NCI-H2107 (cell line): ENCODE data around the gene ABCC4.
"Not testable (repeated sequence)": the region's sequence is repeated elsewhere in the genome, so short reads cannot be mapped to it uniquely, and the experiment has no call there.

ENCODE experiments used
- DNase-seq: peaks from one replicate; lab custom pipeline; 2025; lab: John Stamatoyannopoulos, UW

Gene ABCC4

DNA sequence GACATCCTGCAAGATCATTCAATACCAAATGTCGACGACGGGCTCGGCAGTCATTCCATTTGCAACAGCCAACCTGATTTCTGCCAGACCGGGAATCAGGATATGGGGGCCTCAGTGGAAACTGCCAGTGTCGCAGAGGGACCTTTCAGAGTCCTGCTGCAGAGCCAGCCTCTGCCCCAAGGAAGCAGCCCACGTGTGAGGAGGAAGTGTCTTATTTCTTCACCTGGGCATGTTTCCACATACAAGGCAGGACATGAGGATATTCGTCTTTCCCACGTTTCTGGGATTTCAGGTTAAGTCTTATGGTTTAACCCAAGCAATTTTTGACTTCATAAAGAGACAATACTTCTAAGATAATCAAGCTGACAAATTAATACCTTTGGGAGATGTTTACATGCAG, 69.9 kb downstream of the ABCC4 start:
- DNase-seq, result no peak

DNA sequence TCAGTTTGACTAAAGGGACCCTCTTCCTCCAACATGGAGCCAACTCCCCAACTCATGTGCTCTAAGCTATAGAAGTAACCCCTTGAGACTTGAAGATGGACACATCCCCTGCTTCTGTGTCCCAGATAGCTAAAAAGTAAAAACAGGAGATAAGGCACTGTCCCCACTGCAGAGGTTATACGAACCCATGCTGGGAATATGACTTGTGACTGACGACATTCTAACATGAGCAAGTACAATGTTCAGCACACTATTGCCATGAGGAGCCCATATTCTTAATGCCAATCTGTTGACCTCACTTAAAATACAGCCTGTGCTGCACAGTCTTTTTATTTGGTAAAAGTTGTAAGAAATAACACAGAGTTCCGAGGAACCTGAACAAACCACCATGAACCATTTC, 71.4 kb downstream of the ABCC4 start:
- no peak for DNase-seq

- DNase-seq, result no peak
Observed at GRCh38 chr13:95228130-95228529, 73.1 kb downstream of the ABCC4 start.

DNA sequence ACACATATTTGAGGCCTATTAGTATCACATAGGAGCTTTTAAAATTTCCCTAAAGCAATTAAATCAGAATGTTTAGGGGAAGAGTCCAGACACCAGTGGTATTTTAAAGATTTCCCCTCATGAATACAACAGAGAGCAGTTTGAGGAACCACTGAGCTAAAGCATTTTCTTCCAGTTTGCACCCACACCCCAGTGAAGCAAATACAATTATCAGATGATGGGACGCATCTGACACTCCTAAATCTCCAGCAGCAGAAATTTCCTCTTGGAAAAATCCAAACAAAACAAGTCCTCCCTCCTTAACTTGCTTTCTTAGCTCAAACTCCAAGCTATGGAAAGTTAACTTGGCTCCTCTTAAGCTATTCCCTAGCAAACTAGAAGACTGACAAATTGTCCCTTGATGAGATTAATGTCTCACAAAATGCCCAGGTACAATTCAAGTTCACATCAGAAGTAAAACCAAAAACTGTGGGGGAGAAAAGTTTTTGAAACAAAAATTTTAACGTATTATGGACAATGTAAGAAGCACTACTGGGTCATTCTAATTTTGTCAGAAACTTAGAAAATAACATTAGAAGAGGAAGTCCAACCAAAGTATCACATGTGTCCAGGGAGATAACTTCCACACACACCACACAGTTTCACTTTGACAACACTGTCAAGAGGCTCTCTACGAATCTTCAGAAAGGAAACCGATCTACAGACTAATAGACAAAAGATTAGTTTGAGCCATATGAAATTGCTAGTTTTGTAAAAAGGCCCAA, 74.1 kb downstream of the ABCC4 start:
- no peak for DNase-seq

DNA sequence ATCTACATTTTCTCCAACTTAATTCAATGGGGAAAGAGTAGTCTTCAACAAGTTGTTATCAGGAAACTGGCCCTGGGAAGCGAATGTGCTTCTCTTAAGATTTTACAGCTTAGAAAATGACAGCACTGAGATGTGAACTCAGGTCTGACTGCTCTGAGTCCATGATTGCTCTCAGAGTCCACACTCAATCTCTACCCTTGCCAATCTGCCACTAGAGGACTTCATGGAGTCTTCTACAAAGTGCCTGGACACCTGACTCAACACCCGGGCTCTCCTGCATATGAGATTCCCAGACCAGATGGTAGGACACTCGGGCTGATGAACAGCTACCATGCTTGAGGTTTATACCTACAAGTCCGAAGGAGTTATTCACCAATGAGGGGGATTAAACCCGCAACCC, 74.8 kb downstream of the ABCC4 start:
- no peak for DNase-seq

- no peak for DNase-seq
Observed at GRCh38 chr13:95226050-95226449, 75.2 kb downstream of the ABCC4 start.

GRCh38 chr13:95224064-95224463, 77.2 kb downstream of the ABCC4 start:
- no peak for DNase-seq

DNA sequence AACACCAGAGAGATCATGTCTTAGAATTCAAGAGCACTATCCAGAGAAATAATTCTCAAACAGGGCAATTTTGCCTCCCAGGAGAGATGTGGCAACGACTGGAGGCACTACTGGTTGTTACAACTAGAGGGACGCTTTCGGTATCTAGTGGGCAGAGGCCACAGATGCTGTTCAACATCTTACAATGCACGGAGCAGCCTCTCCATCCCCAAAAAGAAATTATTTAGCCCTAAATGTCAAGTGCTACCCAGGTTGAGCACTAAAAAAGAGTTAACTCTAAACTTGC, 78.6 kb downstream of the ABCC4 start:
- DNase-seq, result no peak

GRCh38 chr13:95221971-95222732, 79.1 kb downstream of the ABCC4 start:
- DNase-seq, result no peak

DNA sequence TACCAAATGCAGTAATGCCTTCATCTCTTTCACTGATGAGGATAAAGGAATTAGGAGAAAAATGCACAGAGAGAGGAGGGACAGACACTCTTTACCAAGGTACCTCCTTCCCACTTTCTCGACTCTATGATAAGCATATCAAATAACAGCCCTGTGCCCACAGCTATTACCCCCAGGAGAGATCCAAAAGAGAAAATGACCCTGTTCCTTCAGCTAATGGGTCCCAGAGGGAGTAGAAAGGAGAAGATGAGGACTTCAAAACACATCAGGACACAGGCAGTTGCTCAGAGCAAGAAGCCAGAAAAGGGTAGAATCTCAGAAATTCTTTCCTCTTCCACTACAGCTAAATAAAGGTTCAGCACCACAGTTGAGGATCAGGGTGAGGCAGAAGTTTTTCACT, 80.6 kb downstream of the ABCC4 start:
- no peak for DNase-seq

DNA sequence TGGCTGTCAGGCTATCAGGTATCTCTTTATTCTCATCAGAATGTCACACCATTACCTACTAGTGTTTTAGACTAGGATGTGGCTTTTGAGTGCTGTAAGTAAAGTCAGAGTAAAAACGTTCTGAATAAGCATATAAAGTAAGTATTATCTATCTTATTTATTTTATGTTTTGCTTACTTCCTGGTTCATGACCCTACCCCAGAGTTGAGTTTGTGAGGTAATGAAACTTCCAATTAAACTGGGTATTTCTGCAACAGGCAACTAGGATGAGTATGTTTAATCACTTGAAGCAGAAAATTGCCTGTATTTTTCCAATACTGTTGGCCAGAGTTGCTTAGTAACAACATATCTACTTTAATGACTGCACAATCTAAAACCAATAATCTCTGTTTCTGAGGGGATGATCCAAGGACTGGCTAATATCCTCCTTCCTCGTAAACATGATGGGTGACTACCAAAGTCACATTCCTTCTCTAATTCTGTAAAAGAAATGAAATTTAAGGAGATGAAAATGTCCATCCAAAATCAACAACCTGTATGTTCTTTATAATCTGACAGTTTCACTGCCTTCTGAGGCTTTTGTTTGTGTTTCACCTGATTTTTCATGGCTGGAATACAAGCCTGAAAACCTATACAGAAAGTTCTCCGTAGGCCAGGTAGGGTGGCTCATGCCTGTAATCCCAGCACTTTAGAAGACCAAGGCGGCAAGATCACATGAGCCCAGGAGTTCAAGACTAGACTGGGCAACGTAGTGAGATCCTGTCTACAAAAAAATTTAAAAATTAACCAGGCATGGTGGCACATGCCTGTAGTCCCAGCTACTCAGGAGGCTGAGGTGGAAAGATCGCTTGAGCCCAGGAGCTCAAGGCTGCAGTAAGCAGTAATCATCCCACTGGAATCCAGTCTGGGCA, 83.1 kb downstream of the ABCC4 start:
- DNase-seq, result no peak

- DNase-seq, result no peak
Observed at GRCh38 chr13:95216182-95216581, 85.1 kb downstream of the ABCC4 start.

DNA sequence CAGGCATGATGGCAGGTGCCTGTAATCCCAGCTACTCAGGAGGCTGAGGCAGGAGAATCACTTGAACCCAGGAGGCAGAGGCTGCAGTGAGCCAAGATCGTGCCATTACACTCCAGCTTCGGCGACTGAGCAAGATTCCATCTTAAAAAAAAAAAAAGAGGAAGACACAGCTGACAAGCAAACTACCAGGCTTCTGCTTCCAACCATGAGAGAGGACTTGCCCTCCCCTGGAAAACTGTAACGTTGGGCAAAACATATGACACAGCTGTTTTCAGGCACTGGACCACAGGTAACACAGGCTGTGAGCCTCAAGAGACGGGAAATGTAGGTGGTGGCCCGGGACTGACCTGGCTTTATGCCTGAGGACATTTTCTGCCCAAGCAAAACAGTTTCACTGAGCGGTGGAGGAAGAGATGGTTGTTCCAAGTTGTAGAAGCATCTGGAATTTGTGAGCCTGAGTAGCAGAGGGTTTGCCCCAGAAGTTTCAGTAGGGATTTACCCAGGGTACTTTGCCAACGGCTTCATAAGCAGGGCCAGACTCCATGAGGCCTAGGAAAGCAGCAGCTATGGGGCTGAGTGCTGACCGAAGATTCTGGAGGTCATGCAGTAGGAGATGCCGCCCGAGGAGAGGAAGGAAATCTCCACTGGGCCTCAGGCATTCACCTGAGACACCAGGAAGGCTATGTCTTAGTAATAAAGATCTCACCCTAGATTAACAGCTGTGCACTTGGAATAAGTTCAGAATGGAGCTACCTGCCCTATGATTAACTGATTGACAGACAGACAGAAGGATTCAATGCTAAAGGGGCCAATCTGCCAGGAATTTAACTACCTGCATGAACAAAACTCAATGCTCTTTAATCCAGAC, 88.0 kb downstream of the ABCC4 start:
- DNase-seq, result no peak

- DNase-seq, result no peak
Observed at GRCh38 chr13:95209109-95209508, 92.1 kb downstream of the ABCC4 start.

- DNase-seq, result no peak
Observed at GRCh38 chr13:95207769-95208366, 93.4 kb downstream of the ABCC4 start.

DNA sequence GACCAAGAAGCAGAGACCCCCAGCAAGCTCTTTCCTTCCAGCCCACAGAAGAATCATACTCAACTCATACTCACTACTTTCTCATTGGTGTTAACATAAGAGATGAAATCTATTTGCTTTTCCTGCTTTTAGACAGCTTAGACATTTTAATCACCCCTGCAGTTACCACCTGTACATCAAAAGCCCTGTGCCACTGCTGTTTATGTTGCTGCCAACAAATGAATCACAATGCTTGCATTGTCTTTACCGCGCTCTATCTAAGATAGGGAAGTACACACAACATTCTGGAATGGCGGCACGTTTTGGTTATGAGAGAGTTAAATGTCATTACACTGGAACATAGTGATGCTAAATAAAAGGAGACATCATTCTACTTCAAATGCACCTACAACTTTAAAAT, 95.1 kb downstream of the ABCC4 start:
- DNase-seq, result no peak

- DNase-seq, result no peak
Observed at GRCh38 chr13:95204231-95204765, 97.0 kb downstream of the ABCC4 start.

DNA sequence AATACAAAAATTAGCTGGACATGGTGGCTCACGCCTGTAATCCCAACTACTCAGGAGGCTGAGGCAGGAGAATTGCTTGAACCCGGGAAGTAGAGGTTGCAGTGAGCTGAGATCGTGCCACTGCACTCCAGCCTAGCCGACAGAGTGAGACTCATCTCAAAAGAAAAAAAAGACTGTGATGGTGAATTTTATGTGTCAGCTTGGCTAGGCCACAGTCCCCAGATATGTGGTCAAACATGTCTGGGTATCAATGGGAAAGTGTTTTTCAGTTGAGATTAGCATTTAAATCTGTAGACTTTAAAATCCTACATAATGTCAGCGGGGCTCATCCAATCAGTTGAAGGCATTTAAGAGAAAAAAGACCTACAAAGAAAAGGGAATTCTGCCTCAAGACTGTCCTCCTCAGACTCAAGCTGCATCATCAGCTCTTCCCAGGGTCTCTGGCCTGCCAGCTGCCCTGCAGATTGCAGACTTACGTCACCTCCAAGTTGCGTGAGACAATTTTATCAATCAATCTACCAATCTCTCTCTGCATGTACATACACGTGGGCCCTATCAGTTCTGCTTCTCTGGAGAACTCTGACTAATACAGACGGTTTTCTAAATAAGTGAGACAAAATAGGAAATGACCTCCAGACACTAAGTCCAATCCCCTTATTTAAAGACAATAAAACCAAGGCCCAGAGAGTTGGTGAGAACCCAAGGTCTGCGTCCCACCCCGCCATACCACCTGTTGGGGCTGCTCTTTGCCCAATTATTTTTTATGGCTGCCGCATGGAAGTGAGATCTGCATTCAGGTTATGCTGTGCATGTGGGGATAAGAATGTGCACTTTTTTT, 99.2 kb downstream of the ABCC4 start:
- DNase-seq, result no peak

GRCh38 chr13:95200386-95200957, 100.8 kb downstream of the ABCC4 start:
- DNase-seq, result not testable (repeated sequence)

DNA sequence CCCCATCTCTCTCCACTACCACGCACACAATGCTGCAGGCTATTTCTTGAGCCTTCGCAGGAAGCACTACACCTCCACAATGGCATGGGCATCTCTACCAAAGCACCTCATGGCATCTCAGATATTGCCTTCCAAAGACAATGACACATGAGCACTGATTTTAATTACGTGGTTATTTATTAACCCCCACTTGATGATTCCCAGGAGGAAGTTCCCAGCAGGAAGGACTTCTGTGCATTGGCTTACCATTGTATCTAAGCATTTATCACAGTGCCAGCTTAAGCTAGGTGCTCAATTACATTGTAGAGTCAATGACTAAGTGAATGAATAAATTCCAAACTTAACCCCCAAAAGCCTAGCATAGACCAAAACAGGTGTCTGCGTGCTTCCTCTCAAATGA, 101.4 kb downstream of the ABCC4 start:
- DNase-seq, result no peak
